ENCODE results near the gene COLEC12.

The COLEC12 gene

DNA sequence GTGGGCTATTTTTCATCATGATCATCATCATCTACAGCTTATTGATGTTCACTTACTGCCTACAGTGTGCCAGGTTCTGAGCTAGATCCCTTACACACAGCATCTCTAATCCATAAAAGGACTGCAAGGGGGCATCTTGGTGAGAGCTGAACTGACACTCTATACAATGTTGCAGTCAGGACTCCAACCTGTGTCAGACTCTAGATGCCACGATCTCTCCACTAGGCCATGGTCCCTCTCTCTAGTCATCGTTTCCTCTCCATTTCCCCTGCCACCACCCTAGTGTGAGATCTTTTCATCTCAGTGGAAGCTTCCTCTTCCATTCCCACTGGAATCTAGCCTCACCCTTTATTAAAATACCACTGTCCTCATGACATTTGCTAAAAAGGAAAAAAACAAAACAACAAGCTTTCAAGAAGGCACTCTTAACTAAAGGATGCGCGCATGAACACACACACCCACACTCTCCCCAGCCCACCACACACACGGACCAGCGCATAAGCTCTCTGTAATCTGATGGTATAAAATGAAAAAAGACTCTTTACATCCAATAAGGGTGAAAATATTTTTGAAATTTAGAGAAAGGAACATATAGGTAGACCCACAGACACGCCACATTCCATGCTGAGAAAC, 139.3 kb downstream of the COLEC12 start:
- peak overlapping the region; percentile 48 for H3K27ac ChIP-seq

DNA sequence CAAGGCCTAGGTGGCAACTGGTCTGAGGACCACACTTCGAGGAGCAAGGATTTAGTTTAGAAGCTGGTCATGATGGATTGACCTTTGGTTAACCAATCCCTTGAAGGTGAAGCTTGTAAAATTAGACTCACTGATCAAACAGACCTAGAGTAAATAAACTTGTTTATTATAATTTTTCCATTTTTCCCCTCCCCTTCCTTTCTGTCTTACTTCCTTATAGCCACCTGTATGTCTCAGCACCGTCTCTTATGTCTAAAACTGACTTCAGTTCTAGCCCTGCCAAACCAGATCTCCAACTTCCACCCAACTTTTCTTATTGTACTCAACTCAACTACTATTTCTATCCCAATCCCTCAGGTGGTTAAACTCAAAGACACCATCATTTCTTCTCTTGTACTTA, 139.8 kb downstream of the COLEC12 start:
- H3K27ac ChIP-seq: peak overlapping the region; percentile 48
- TF ChIP-seq ZFX (IDR thresholded peaks at IDR 0.05): no peak
- TF ChIP-seq, protein P1, sequence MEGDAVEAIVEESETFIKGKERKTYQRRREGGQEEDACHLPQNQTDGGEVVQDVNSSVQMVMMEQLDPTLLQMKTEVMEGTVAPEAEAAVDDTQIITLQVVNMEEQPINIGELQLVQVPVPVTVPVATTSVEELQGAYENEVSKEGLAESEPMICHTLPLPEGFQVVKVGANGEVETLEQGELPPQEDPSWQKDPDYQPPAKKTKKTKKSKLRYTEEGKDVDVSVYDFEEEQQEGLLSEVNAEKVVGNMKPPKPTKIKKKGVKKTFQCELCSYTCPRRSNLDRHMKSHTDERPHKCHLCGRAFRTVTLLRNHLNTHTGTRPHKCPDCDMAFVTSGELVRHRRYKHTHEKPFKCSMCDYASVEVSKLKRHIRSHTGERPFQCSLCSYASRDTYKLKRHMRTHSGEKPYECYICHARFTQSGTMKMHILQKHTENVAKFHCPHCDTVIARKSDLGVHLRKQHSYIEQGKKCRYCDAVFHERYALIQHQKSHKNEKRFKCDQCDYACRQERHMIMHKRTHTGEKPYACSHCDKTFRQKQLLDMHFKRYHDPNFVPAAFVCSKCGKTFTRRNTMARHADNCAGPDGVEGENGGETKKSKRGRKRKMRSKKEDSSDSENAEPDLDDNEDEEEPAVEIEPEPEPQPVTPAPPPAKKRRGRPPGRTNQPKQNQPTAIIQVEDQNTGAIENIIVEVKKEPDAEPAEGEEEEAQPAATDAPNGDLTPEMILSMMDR (conservative IDR thresholded peaks at IDR 0.05): no peak

More for the DNA sequence above, 139.3 kb downstream of the COLEC12 start:
- TF ChIP-seq ZFX (IDR thresholded peaks at IDR 0.05): no peak
- TF ChIP-seq, protein P1 (conservative IDR thresholded peaks at IDR 0.05): no peak

DNA sequence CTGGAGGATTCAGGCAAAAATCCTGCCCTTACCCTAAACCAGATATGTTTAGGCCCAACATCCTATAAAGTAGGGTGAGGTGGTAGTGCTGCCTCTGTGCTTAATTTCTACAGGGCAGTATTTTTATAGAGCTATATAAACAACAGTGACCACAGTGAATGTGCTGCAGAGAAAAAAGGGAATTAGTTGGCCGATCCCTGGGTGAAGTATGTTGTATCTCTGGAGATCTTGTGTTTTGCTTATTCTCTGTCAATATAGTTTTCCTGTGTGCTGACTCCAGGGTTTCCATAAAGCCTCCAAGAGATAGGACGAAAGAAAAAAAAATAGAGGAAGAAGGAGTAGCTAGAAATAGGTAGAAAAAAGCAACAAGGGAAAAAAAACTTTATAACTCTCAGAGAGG, 143.7 kb downstream of the COLEC12 start:
- TF ChIP-seq, protein P1 (conservative IDR thresholded peaks at IDR 0.05): no peak
- no peak for TF ChIP-seq ZFX (IDR thresholded peaks at IDR 0.05)
- H3K27ac ChIP-seq: no peak overlapping the region

DNA sequence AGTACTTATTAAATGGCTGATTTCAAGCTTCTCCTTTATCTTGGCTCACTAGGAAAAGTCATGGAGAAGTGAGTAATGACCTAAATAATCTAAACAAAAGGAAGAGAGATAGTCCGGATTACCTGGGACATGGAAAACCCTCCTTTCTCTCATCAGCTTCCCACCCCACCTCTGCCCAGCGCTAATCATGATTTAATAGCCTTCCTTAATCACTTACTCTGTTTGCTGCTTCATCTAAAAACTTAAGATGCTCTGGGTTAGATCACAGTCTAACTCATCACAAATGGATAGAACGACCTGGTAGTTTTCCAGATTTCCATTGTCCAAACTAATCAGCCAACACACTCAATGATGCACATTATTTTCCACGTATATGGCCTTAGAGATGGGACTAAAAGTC, 144.8 kb downstream of the COLEC12 start:
- no peak overlapping the region for H3K27ac ChIP-seq
- TF ChIP-seq, protein P1 (conservative IDR thresholded peaks at IDR 0.05): no peak
- no peak for TF ChIP-seq ZFX (IDR thresholded peaks at IDR 0.05)

DNA sequence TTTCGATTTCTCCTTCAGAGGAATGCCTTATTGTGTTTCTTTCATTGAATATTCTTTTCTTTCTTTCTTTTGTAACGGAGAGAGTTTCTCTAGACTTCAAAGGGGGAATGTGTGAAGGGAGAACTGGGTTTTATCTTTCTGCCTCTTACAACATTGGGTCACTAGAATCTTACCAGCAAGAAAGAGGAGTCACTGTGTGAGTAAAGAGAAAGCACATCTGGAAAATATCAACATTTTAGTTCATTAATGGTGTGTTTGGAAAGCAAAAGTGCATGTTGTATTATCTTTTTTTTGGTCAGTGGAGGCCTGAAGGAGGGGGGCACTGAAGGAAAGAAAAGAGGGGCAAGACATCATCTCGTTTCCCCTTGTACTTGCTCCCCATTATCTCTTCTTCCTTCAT, 146.0 kb downstream of the COLEC12 start:
- H3K27ac ChIP-seq: no peak overlapping the region
- TF ChIP-seq ZFX (IDR thresholded peaks at IDR 0.05): no peak
- TF ChIP-seq, protein P1 (conservative IDR thresholded peaks at IDR 0.05): no peak

DNA sequence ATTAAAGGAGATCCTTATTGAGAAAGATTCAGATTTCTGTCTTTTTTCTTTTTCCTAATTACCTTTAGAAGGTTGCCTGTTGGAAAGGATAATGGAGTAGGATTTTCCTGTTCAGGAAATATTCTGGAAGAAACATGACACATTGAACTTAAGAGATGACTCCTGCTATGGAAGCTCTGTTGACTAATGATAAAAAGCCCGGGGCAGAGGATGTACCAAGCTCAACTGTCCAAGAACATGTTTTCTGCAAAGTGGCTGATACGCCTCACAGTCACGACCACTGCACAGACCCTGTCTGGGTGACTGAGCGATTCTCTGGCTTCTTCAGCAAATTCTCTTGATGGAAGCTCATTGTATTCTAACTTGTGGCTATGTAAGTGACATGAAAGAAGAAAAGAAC, 146.5 kb downstream of the COLEC12 start:
- TF ChIP-seq, protein P1 (conservative IDR thresholded peaks at IDR 0.05): no peak
- no peak for TF ChIP-seq ZFX (IDR thresholded peaks at IDR 0.05)
- H3K27ac ChIP-seq: no peak overlapping the region

DNA sequence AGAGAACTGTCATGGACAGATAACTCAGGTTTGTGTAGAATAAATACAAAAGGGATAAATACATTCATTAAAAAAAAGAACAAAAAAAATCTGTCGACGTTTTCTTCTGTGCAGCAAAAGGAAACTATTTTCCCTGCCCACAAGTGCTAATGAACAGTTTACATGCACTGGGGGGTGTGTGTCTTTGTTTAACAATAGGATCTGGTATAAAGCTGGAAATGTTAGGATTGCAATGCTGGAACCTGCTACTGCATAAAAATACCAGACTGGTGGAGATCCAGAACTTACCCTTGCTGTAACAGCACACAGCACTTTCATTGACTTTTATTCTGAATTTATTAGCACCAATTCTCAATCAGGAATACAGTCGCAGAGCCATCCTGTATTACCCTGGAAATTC, 148.1 kb downstream of the COLEC12 start:
- no peak overlapping the region for H3K27ac ChIP-seq
- TF ChIP-seq, protein P1 (conservative IDR thresholded peaks at IDR 0.05): no peak
- TF ChIP-seq ZFX (IDR thresholded peaks at IDR 0.05): no peak
